Fibroblast of pulmonary artery (primary cell): ENCODE data around the gene WASF2.

Source experiments
- DNase-seq: peaks from one replicate; pipeline ENCODE4 v3.0.0-alpha.2; 2010; ENCODE audit warnings: low read depth
- H3K4me3 ChIP-seq: replicated peaks from 2 replicates; pipeline ENCODE4 v1.5.1; 2011; ENCODE audit warnings: low read depth, mild to moderate bottlenecking, control low read depth, low read length, moderate library complexity
- CTCF ChIP-seq: IDR thresholded peaks from 2 replicates; pipeline ENCODE4 v1.5.1; 2011; ENCODE audit warnings: mild to moderate bottlenecking, control low read depth, low read length, inconsistent platforms; ENCODE audit errors: missing control alignments

WASF2 gene

GRCh38 chr1:27377760-27378495 lies 112.0 kb downstream of the WASF2 start:
- no peak for DNase-seq
- H3K4me3 ChIP-seq = no peak overlapping the region
- no peak for TF ChIP-seq CTCF

- no peak for TF ChIP-seq CTCF
- DNase-seq = no peak
- no peak within 1 kb of the TSS for H3K4me3 ChIP-seq
Observed at GRCh38 chr1:27374362-27375086, 115.4 kb downstream of the WASF2 start, which contains the start of gene FCN3. Gene FCN3 (minus strand): TSS chr1:27374824. CDS start chr1:27374818, 6 bp downstream.

- no peak overlapping the region for H3K4me3 ChIP-seq
- DNase-seq = no peak
- peak; percentile 42 for TF ChIP-seq CTCF
Observed at GRCh38 chr1:27372808-27373690, 116.9 kb downstream of the WASF2 start.

- TF ChIP-seq CTCF = no peak
- H3K4me3 ChIP-seq = no peak overlapping the region
- no peak for DNase-seq
Observed at GRCh38 chr1:27372022-27372807, 117.8 kb downstream of the WASF2 start.

- DNase-seq = peak; percentile 46
- no peak overlapping the region for H3K4me3 ChIP-seq
- TF ChIP-seq CTCF = peak; percentile 36
Observed at GRCh38 chr1:27368869-27369582, 120.9 kb downstream of the WASF2 start.
